Measurements from ENCODE around the gene NEK7.
A peak's percentile ranks its signal among the peaks of the same experiment; 100 is the strongest.

GRCh38 chr1:198359024-198359653 is 202.3 kb downstream of the NEK7 start:
- TF ChIP-seq POLR2A (IDR thresholded peaks at IDR 0.05) (no peak), CTCF (IDR thresholded peaks at IDR 0.05) (peak in 5 of 6 experiments; percentile 22 to 42 (median 37)), EP300 (IDR thresholded peaks at IDR 0.05) (no peak)

All from upper lobe of left lung (tissue), 4 donors.